Fibroblast of mammary gland (primary cell): ENCODE data around the gene IMPA2.
A peak's percentile ranks its signal among the peaks of the same experiment; 100 is the strongest.

Experiments used
- DNase-seq: peaks from one replicate; pipeline ENCODE4 v3.0.0-alpha.2; 2010; ENCODE audit warnings: low read depth
- H3K4me3 ChIP-seq: 2 replicates; pipeline ENCODE4 v1.5.1; 2011; ENCODE audit warnings: low read depth, mild to moderate bottlenecking, low read length, moderate library complexity; ENCODE audit not compliant: control insufficient read depth
- CTCF ChIP-seq: conservative IDR thresholded peaks from 2 replicates; pipeline ENCODE4 v1.5.1; 2011; ENCODE audit warnings: low read depth, low read length, inconsistent platforms; ENCODE audit not compliant: control insufficient read depth, insufficient read depth

The IMPA2 gene

GRCh38 chr18:11946756-11947155, 34.6 kb upstream of the IMPA2 start:
- TF ChIP-seq CTCF: no peak
- H3K4me3 ChIP-seq: peak overlapping the region; percentile 20
- peak; percentile 73 for DNase-seq

- peak overlapping the region; percentile 56 for H3K4me3 ChIP-seq
- peak; percentile 99 for DNase-seq
- TF ChIP-seq CTCF: no peak
These were observed 33.8 kb upstream of the IMPA2 start for GRCh38 chr18:11947214-11948191.

- no peak overlapping the region for H3K4me3 ChIP-seq
- TF ChIP-seq CTCF: no peak
- no peak for DNase-seq
These were observed 32.3 kb upstream of the IMPA2 start for GRCh38 chr18:11948852-11949523.

- no peak for DNase-seq
- H3K4me3 ChIP-seq: no peak overlapping the region
- no peak for TF ChIP-seq CTCF
These were observed 30.5 kb upstream of the IMPA2 start for GRCh38 chr18:11950824-11951223.

- no peak overlapping the region for H3K4me3 ChIP-seq
- DNase-seq: no peak
- no peak for TF ChIP-seq CTCF
These were observed 29.9 kb upstream of the IMPA2 start for GRCh38 chr18:11951390-11951851.

- TF ChIP-seq CTCF: no peak
- peak; percentile 65 for DNase-seq
These were observed 28.2 kb upstream of the IMPA2 start for GRCh38 chr18:11953113-11953512.

More at GRCh38 chr18:11953113-11953512, 28.2 kb upstream of the IMPA2 start:
- H3K4me3 ChIP-seq: no peak overlapping the region
